Ishikawa (cell line): ENCODE results near the gene SLC49A3.

Experiments used
- CEBPB ChIP-seq: IDR thresholded peaks from 2 replicates; pipeline ENCODE4 v1.6.1; 2012
- EGR1 ChIP-seq: IDR thresholded peaks from 2 replicates; pipeline ENCODE4 v1.6.1; 2012
- MAX ChIP-seq: IDR thresholded peaks from 2 replicates; pipeline ENCODE4 v1.6.1; 2012
- NFIC ChIP-seq: IDR thresholded peaks from 2 replicates; pipeline ENCODE4 v1.6.1; 2012
- RAD21 ChIP-seq: IDR thresholded peaks from 2 replicates; pipeline ENCODE4 v1.6.1; 2012; ENCODE audit warnings: low read depth
- REST ChIP-seq: IDR thresholded peaks from 2 replicates; pipeline ENCODE4 v1.6.1; 2012; ENCODE audit warnings: low read depth, mild to moderate bottlenecking
- TAF1 ChIP-seq: IDR thresholded peaks from 2 replicates; pipeline ENCODE4 v1.6.1; 2012; ENCODE audit warnings: low read depth, mild to moderate bottlenecking
- USF1 ChIP-seq: IDR thresholded peaks from 2 replicates; pipeline ENCODE4 v1.6.1; 2012
- YY1 ChIP-seq: IDR thresholded peaks from 2 replicates; pipeline ENCODE4 v1.6.1; 2012; ENCODE audit warnings: low read depth

GRCh38 chr4:665381-665750, 23.6 kb downstream of the SLC49A3 start:
- TF ChIP-seq NFIC (no peak), YY1 (no peak), TAF1 (no peak), RAD21 (no peak), USF1 (no peak), CEBPB (no peak), REST (no peak), MAX (no peak), EGR1 (no peak)
